ENCODE results near the gene LSP1.

DNA sequence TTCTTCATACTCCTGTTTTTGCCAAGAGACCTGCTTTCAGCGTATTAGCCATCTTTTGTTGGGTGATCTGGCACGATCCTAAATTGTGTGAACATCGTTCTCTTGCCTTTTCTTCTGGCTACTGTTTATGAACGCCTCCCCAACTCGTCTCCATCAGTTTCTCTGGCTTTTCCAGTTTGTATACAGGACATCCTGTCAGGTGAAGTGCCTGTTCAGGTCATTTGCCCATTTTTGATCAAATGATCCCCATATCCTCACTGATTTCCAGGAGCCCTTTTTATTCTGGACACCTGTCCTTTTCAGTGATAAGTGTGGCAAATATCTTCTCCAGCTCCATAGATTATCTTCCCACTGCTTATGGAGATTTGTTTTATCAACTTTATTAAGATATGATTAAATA, 40.6 kb upstream of the LSP1 start:
- TF ChIP-seq, protein P1, sequence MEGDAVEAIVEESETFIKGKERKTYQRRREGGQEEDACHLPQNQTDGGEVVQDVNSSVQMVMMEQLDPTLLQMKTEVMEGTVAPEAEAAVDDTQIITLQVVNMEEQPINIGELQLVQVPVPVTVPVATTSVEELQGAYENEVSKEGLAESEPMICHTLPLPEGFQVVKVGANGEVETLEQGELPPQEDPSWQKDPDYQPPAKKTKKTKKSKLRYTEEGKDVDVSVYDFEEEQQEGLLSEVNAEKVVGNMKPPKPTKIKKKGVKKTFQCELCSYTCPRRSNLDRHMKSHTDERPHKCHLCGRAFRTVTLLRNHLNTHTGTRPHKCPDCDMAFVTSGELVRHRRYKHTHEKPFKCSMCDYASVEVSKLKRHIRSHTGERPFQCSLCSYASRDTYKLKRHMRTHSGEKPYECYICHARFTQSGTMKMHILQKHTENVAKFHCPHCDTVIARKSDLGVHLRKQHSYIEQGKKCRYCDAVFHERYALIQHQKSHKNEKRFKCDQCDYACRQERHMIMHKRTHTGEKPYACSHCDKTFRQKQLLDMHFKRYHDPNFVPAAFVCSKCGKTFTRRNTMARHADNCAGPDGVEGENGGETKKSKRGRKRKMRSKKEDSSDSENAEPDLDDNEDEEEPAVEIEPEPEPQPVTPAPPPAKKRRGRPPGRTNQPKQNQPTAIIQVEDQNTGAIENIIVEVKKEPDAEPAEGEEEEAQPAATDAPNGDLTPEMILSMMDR (IDR thresholded peaks at IDR 0.05; ENCODE audit: low read length) = no peak
- TF ChIP-seq EZH2 (optimal IDR thresholded peaks at IDR 0.05; ENCODE audit: low read depth, low read length) = no peak

Data from MM.1S (cell line).